Endothelial cell of umbilical vein (primary cell): Measurements from ENCODE around the gene PTPRT. TPM values are rescaled to one million over a fixed set of nuclear protein-coding genes. Genes with fewer than 3 reads are reported as not detected.

Experiments used
- BruUV-seq: library from RNA; stranded (reverse); fragments of 400-500 nt; replicated peaks from 2 replicates; lab custom pipeline; 2021; lab: Mats Ljungman, UMichigan
- CTCF ChIA-PET: fragments of 300-600, 350-600 bp; sonication (Branson Sonifier 250); formaldehyde crosslinking; loops from one replicate; lab custom pipeline; 2021; ENCODE audit warnings: antibody characterized with exemption, inconsistent platforms; lab: Charles Lee
- POLR2A ChIA-PET: fragments of 300-600, 350-600 bp; sonication (Branson Sonifier 250); formaldehyde crosslinking; loops from one replicate; lab custom pipeline; 2021; ENCODE audit warnings: antibody characterized with exemption, inconsistent platforms; lab: Charles Lee
- DNase-seq: peaks from one replicate; pipeline ENCODE4 v3.0.0-alpha.2; 2011; ENCODE audit warnings: low read depth, low spot score
- FAIRE-seq: peaks from 2 replicates; lab custom pipeline; 2011; peaks lifted over from hg19 to GRCh38; lab: Jason Lieb, UNC
- H2AFZ ChIP-seq: 2 replicates; pipeline ENCODE4 v1.6.0; 2012; ENCODE audit warnings: low read depth, low read length, control low read depth, inconsistent platforms
- H3K27ac ChIP-seq: 2 replicates; pipeline ENCODE4 v1.5.1; 2011; ENCODE audit warnings: low read depth, mild to moderate bottlenecking, control low read depth, low read length, moderate library complexity; ENCODE audit not compliant: insufficient read depth
- H3K27me3 ChIP-seq, 2 experiments: 2 replicates each; pipeline versions ENCODE4 v1.6.0 to v1.6.1; 2011; ENCODE audit warnings: low read length in 2 of 2, mixed read lengths in 1 of 2; ENCODE audit not compliant: control insufficient read depth in 2 of 2, insufficient read depth in 2 of 2
- H3K36me3 ChIP-seq, 2 experiments: 2 replicates in 1 of 2; 3 replicates in 1 of 2; pipeline ENCODE4 v1.5.1; 2011; ENCODE audit warnings: low read length in 2 of 2, mild to moderate bottlenecking in 1 of 2, moderate library complexity in 1 of 2; ENCODE audit not compliant: control insufficient read depth in 2 of 2, insufficient read depth in 2 of 2; ENCODE audit errors: extremely low read depth in 1 of 2
- H3K4me1 ChIP-seq: 3 replicates; pipeline ENCODE4 v1.5.1; 2011; ENCODE audit warnings: mild to moderate bottlenecking, low read length; ENCODE audit not compliant: control insufficient read depth, insufficient read depth; ENCODE audit errors: extremely low read depth
- H3K4me2 ChIP-seq: 2 replicates; pipeline ENCODE4 v1.6.1; 2011; ENCODE audit warnings: low read length, control low read depth, mixed read lengths; ENCODE audit not compliant: insufficient read depth
- H3K4me3 ChIP-seq, 3 experiments: fragments of 200-600 bp in 1 of 3; sonication (generic), shearing (Covaris generic) in 1 of 3; replicated peaks in 1 of 3; 2 replicates each; pipeline ENCODE4 v1.5.1; 2011 to 2016; ENCODE audit warnings: control low read depth in 3 of 3, low read length in 3 of 3, mild to moderate bottlenecking in 2 of 3, inconsistent platforms in 1 of 3, low read depth in 1 of 3, moderate library complexity in 1 of 3; ENCODE audit not compliant: insufficient read depth in 1 of 3
- H3K79me2 ChIP-seq: 2 replicates; pipeline ENCODE4 v1.6.0; 2012; ENCODE audit warnings: low read length, inconsistent platforms; ENCODE audit not compliant: control insufficient read depth, insufficient read depth
- H3K9ac ChIP-seq: replicated peaks from 2 replicates; pipeline ENCODE3; 2011; ENCODE audit warnings: low read length, control low read depth; ENCODE audit not compliant: insufficient read depth; ENCODE audit errors: extremely low read depth
- H3K9me1 ChIP-seq: replicated peaks from 3 replicates; pipeline ENCODE4 v1.6.0; 2011; ENCODE audit warnings: mild to moderate bottlenecking, low read length; ENCODE audit not compliant: control insufficient read depth, insufficient read depth; ENCODE audit errors: extremely low read depth
- H3K9me3 ChIP-seq: replicated peaks from 2 replicates; pipeline ENCODE4 v1.5.1; 2012; ENCODE audit warnings: low read length, inconsistent platforms; ENCODE audit not compliant: control insufficient read depth, insufficient read depth
- H4K20me1 ChIP-seq: replicated peaks from 2 replicates; pipeline ENCODE3; 2011; ENCODE audit warnings: mild to moderate bottlenecking, low read length; ENCODE audit not compliant: control insufficient read depth, insufficient read depth; ENCODE audit errors: extremely low read depth
- CTCF ChIP-seq, 2 donors: IDR thresholded peaks; 1 replicate in 1 of 2; 2 replicates in 1 of 2; pipeline ENCODE4 v1.5.1; 2011; ENCODE audit warnings: low read length in 2 of 2, mild to moderate bottlenecking in 2 of 2, moderate library complexity in 2 of 2, control low read depth in 1 of 2, inconsistent platforms in 1 of 2, low read depth in 1 of 2; ENCODE audit not compliant: insufficient read depth in 1 of 2; ENCODE audit errors: extremely low read depth in 1 of 2
- EZH2 ChIP-seq: IDR thresholded peaks from 2 replicates; pipeline ENCODE4 v1.6.1; 2012; ENCODE audit warnings: borderline replicate concordance, low read depth, mild to moderate bottlenecking, moderate library complexity, low read length, inconsistent platforms; ENCODE audit not compliant: severe bottlenecking
- FOS ChIP-seq: IDR thresholded peaks from 2 replicates; pipeline ENCODE4 v1.6.1; 2011; ENCODE audit warnings: mild to moderate bottlenecking, low read length, moderate library complexity, borderline replicate concordance; ENCODE audit not compliant: insufficient read depth
- GATA2 ChIP-seq: IDR thresholded peaks from 2 replicates; pipeline ENCODE4 v1.7.0; 2011; ENCODE audit warnings: low read depth, mild to moderate bottlenecking, moderate library complexity, mixed read lengths, low read length; ENCODE audit not compliant: insufficient read length, insufficient read depth
- JUN ChIP-seq: IDR thresholded peaks from 2 replicates; pipeline ENCODE4 v1.6.1; 2011; ENCODE audit warnings: borderline replicate concordance, low read depth; ENCODE audit not compliant: insufficient read length, insufficient read depth
- MAX ChIP-seq: IDR thresholded peaks from 2 replicates; pipeline ENCODE4 v1.6.1; 2011; ENCODE audit not compliant: insufficient read depth, insufficient read length
- MYC ChIP-seq: IDR thresholded peaks from one replicate; pipeline ENCODE4 v1.6.1; 2011; ENCODE audit warnings: mild to moderate bottlenecking, low read depth, low read length
- POLR2A ChIP-seq: IDR thresholded peaks from 2 replicates; pipeline ENCODE4 v1.6.1; 2012; ENCODE audit warnings: low read depth, mild to moderate bottlenecking, control low read depth, low read length
- POLR2AphosphoS5 ChIP-seq: IDR thresholded peaks from 2 replicates; pipeline ENCODE4 v1.6.1; 2012; ENCODE audit warnings: low read depth, mild to moderate bottlenecking, control low read depth, low read length, moderate library complexity; ENCODE audit not compliant: insufficient read depth
- dilution Hi-C: fragments of 300-500 bp; cut with MboI; formaldehyde crosslinking; loops from one replicate; pipeline ENCODE4 v1.15.0; 2019; ENCODE audit warnings: low sequenced_read_pairs; ENCODE audit not compliant: extremely low pct_ligation_motif_present
- intact Hi-C: fragments of 100-400 bp; cut with micrococcal nuclease; formaldehyde crosslinking; loops from one replicate; pipeline ENCODE4 v1.10.0; 2022
- polyA plus RNA-seq, 4 experiments: library from polyadenylated mRNA; depleted of rRNA in 3 of 4; stranded (reverse) in 3 of 4; unstranded in 1 of 4; fragments of >200 nt; gene quantifications; 2 replicates each; pipeline versions ENCODE4 v1.2.1 to v1.2.3, GENCODE V29; 2011 to 2012; ENCODE audit warnings: missing spikeins in 1 of 4
- total RNA-seq: library from RNA; stranded (reverse); gene quantifications from 2 replicates; pipeline ENCODE4 v1.2.3, GENCODE V29; 2021

The PTPRT gene
- total and polyA plus RNA-seq, 2 donors (not counting 3 experiments of a cell fraction or from before 2014, with no cell fraction given), result not detected

DNA sequence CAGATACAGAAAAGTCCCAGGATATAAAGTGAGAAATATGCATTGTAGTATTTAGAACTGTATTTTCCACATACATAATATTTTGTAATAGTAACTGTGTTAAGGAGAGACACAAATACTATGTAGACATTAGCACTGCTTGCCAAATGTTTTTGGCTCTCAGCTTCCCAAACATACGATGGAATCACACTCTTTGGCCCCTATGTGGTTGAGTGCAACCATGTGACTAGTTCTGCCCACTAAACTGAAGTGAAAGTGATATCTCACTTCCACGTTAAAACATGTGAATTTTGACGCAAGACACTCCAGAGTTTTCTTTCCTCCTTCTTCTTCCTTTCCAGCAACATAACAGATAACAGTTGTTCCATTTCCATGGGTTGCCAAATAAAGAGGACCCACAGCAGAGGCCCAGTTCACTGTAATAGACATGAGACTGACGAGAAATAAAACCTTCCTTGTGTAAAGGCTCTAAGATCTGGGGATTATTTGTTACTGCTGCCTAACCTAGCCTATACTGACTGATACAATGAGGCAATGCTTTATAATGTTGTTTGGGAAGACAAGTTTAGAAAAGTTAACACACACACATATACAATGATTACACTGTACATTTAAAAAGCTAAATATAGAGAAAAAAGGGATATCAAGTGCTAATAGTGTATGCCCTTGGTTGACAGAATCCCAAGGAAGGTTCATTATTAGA lies 97.2 kb downstream of the PTPRT start:
- dilution Hi-C loops, result no loop called here
- no peaks in the 10 kb centered on the region for H4K20me1 ChIP-seq
- POLR2A ChIA-PET, result no interaction called here
- H3K4me2 ChIP-seq, result no peak overlapping the region
- CTCF ChIA-PET, result no interaction called here
- FAIRE-seq, result no peak
- H3K9ac ChIP-seq, result no peak overlapping the region
- no peak overlapping the region for H2AFZ ChIP-seq
- TF ChIP-seq POLR2AphosphoS5, result no peak
- TF ChIP-seq MAX, result no peak
- TF ChIP-seq POLR2A, result no peak
- no peak for TF ChIP-seq MYC
- TF ChIP-seq EZH2, result no peak
- no peak for TF ChIP-seq CTCF (IDR thresholded peaks at IDR 0.05; ENCODE audit: extremely low read depth in 1 of 2, insufficient read depth in 1 of 2, low read depth in 1 of 2, low read length in 2 of 2)
- TF ChIP-seq JUN, result no peak
- no peak for TF ChIP-seq GATA2
- no peak for TF ChIP-seq FOS
- no peaks in the 10 kb centered on the region for H3K36me3 ChIP-seq
- no peak for DNase-seq
- no peaks in the 10 kb centered on the region for H3K4me1 ChIP-seq
- H3K9me3 ChIP-seq, result no peaks in the 10 kb centered on the region
- H3K9me1 ChIP-seq, result no peaks in the 10 kb centered on the region
- H3K79me2 ChIP-seq, result no peaks in the 10 kb centered on the region
- BruUV-seq, result no TSS peak
- H3K4me3 ChIP-seq, result no peak overlapping the region
- no peaks in the 10 kb centered on the region for H3K27me3 ChIP-seq
- H3K27ac ChIP-seq, result no peak overlapping the region
- intact Hi-C loops, result no loop called here
